NCI-H1092 treated with DMSO at 0.1 percent for 48 hours (cell line): ENCODE data around the gene PREX1.
"Not testable (repeated sequence)": the region's sequence is repeated elsewhere in the genome, so short reads cannot be mapped to it uniquely, and the experiment has no call there.

ENCODE experiments used
- DNase-seq: peaks from one replicate; lab custom pipeline; 2025; lab: John Stamatoyannopoulos, UW

Gene PREX1

GRCh38 chr20:48812600-48813445 lies 15.0 kb downstream of the PREX1 start:
- no peak for DNase-seq

GRCh38 chr20:48812114-48812513 lies 15.7 kb downstream of the PREX1 start:
- not testable (repeated sequence) for DNase-seq

- no peak for DNase-seq
Measured at GRCh38 chr20:48809673-48810072, 18.1 kb downstream of the PREX1 start.

GRCh38 chr20:48808382-48809034 lies 19.3 kb downstream of the PREX1 start:
- DNase-seq = no peak

- DNase-seq = no peak
Measured at GRCh38 chr20:48807586-48808381, 20.0 kb downstream of the PREX1 start.

GRCh38 chr20:48807051-48807450 lies 20.7 kb downstream of the PREX1 start:
- no peak for DNase-seq

GRCh38 chr20:48805716-48806115 lies 22.1 kb downstream of the PREX1 start:
- DNase-seq = no peak

GRCh38 chr20:48805286-48805685 lies 22.5 kb downstream of the PREX1 start:
- DNase-seq = no peak

- no peak for DNase-seq
Measured at GRCh38 chr20:48804300-48804980, 23.4 kb downstream of the PREX1 start.

GRCh38 chr20:48803176-48804053 lies 24.4 kb downstream of the PREX1 start:
- DNase-seq = no peak

GRCh38 chr20:48802647-48803046 lies 25.2 kb downstream of the PREX1 start:
- no peak for DNase-seq

- no peak for DNase-seq
Measured at GRCh38 chr20:48802216-48802615, 25.6 kb downstream of the PREX1 start.

GRCh38 chr20:48801197-48801596 lies 26.6 kb downstream of the PREX1 start:
- DNase-seq = no peak

GRCh38 chr20:48800177-48800576 lies 27.6 kb downstream of the PREX1 start:
- DNase-seq = no peak

GRCh38 chr20:48799328-48800105 lies 28.3 kb downstream of the PREX1 start:
- no peak for DNase-seq

- no peak for DNase-seq
Measured at GRCh38 chr20:48797850-48798747, 29.7 kb downstream of the PREX1 start.

GRCh38 chr20:48797275-48797825 lies 30.4 kb downstream of the PREX1 start:
- DNase-seq = no peak

- no peak for DNase-seq
Measured at GRCh38 chr20:48795732-48796131, 32.1 kb downstream of the PREX1 start.
